Esophagus muscularis mucosa (tissue), 4 donors: Measurements from ENCODE around the gene YLPM1.

Experiments used
- EP300 ChIP-seq: sonication (generic); formaldehyde crosslinking; IDR thresholded peaks from one replicate; pipeline ENCODE4 v1.6.1; 2017; ENCODE audit warnings: antibody characterized with exemption
- POLR2A ChIP-seq: fragments of 450-650 bp; IDR thresholded peaks from one replicate; pipeline ENCODE4 v1.6.1; 2017; ENCODE audit warnings: antibody characterized with exemption, moderate library complexity, mild to moderate bottlenecking, low read depth
- POLR2AphosphoS5 ChIP-seq, 2 donors: sonication (generic); formaldehyde crosslinking; IDR thresholded peaks; one replicate each; pipeline ENCODE4 v1.6.1; 2017; ENCODE audit warnings: antibody characterized with exemption in 2 of 2
- TF ChIP-seq, protein P1 (sequence below), 3 experiments: fragments of 200-600 bp in 2 of 3; fragments of 450-650 bp in 1 of 3; sonication (generic) in 2 of 3; IDR thresholded peaks; one replicate each; pipeline ENCODE4 v1.5.1; 2017 to 2019; ENCODE audit warnings: antibody characterized with exemption in 3 of 3, mild to moderate bottlenecking in 2 of 3, moderate library complexity in 1 of 3

GRCh38 chr14:74856366-74856765, 93.2 kb downstream of the YLPM1 start:
- TF ChIP-seq, protein P1, sequence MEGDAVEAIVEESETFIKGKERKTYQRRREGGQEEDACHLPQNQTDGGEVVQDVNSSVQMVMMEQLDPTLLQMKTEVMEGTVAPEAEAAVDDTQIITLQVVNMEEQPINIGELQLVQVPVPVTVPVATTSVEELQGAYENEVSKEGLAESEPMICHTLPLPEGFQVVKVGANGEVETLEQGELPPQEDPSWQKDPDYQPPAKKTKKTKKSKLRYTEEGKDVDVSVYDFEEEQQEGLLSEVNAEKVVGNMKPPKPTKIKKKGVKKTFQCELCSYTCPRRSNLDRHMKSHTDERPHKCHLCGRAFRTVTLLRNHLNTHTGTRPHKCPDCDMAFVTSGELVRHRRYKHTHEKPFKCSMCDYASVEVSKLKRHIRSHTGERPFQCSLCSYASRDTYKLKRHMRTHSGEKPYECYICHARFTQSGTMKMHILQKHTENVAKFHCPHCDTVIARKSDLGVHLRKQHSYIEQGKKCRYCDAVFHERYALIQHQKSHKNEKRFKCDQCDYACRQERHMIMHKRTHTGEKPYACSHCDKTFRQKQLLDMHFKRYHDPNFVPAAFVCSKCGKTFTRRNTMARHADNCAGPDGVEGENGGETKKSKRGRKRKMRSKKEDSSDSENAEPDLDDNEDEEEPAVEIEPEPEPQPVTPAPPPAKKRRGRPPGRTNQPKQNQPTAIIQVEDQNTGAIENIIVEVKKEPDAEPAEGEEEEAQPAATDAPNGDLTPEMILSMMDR (IDR thresholded peaks at IDR 0.05), result no peak
- TF ChIP-seq EP300 (no peak), POLR2A (no peak), POLR2AphosphoS5 (IDR thresholded peaks at IDR 0.05) (no peak)
